Pons (tissue), 1 donor: ENCODE results near the gene A1BG.
"Not testable (repeated sequence)": the region's sequence is repeated elsewhere in the genome, so short reads cannot be mapped to it uniquely, and the experiment has no call there.

Source experiments
- DNase-seq: peaks from one replicate; pipeline ENCODE4 v3.0.0-alpha.2; 2016; ENCODE audit warnings: low spot score

Gene A1BG

DNA sequence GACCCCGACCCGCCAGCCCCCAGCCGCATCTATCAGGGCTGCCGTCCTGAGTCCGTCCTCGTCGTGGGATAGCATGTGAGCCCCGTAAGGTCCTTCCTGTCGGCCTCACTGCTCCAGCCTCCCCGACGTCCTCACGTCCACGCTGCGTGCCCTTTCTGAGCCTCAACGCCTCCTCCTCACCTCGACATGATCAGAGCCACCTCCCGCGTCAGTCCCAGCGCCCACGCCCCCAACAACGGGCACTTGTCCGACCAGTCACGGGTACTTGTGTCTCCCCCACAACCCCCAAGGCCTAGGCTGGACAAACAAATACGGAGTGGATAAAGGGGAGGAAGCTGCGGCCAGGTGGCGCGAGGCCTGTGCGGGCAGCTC, 8.6 kb upstream of the A1BG start:
- no peak for DNase-seq

DNA sequence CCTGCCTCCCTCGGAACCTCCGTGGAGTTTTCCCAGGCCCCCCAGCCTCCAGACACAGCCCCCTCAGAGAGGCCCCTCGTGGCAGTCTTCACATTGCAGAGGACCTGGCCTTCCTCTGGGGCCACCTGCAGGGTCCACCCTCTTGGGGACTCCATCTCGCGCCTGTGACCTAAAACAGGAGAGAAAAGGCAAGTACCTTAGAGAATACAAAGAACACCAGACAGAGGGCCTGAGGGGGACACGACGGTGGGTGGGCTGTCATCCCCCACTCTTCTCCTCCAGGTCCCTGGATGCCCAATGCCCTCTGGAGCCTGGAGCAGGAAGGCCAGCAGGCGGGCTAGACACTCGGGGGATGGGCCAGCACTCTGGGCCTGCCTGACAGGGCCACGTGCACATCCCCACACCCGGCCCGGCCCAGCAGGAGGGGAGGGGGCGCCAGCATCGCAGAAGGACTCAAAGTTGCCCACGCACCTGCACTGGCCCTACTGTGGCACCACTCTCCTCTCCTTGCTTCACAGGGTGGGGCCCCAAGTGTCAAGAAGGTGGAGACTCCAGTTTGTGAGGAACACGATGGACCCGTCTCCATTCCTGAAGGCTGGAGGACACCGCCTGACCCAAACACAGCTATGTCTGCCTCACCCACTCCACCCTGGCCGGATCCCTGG, 4.3 kb upstream of the A1BG start:
- DNase-seq, result no peak

DNA sequence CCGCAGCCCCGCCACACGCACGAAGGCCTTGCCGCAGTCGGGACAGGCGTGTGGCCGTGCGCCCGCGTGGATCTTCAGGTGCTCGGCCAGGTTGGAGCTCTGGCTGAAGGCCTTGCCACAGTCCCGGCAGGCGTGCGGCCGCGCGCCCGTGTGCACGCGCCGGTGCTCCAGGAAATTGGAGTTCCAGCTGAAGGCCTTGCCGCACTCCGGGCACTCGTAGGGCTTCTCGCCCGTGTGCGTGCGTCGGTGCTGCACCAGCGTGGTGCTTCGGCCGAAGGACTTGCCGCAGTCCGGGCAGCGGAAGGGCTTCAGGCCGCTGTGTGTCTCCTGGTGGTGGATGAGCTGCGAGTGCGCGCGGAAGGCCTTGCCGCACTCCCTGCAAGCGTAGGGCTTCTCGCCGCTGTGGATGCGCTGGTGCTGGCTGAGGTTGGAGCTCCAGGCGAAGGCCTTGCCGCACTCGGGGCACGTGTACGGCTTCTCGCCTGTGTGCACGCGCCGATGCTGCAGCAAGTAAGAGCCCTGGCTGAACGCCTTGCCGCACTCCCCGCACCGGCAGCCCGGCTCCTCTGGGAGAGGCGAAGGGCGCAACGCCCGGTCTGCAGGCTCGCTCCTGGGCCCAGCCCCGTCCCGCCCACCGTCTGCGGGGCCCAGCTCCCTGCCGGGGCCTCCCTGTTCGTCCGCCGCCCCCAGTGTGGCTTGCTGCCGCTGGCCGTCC, 3.6 kb upstream of the A1BG start:
- DNase-seq, result no peak

DNA sequence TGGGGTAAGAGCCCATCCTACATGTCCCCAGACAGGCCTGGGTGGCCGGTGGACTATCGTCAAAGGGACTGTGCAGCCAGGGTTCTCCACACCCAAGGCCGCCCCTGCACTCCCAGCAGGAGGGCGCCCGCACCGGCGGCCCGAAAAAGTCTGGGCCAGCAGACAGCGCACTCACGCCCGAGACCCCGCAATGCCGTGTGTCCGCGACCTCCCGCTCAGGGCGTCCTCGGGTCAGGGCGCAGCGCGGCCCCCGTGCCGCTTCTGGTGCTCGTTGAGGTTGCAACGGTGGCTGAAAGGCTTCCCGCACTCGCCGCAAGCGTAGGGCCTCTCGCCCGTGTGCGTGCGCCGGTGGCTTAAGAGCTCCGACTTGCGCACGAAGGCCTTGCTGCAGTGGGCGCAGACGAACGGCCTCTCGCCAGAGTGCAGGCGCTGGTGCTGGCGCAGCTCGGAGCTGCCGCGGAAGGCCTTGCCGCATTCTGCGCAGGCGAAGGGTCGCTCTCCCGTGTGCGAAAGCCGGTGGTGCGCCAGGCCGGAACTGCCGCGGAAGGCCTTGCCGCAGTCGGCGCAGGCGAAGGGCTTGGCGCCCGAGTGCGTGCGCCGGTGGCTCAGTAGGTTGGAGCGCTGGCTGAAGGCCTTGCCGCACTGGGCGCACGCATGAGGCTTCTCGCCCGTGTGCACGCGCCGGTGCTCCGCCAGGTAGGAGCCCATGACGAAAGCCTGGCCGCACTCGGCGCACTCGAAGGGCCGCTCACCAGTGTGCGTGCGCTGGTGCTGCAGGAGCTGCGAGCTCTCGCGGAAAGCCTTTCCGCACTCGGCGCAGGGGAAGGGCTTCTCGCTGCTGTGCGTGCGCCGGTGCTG, 2.8 kb upstream of the A1BG start:
- no peak for DNase-seq

DNA sequence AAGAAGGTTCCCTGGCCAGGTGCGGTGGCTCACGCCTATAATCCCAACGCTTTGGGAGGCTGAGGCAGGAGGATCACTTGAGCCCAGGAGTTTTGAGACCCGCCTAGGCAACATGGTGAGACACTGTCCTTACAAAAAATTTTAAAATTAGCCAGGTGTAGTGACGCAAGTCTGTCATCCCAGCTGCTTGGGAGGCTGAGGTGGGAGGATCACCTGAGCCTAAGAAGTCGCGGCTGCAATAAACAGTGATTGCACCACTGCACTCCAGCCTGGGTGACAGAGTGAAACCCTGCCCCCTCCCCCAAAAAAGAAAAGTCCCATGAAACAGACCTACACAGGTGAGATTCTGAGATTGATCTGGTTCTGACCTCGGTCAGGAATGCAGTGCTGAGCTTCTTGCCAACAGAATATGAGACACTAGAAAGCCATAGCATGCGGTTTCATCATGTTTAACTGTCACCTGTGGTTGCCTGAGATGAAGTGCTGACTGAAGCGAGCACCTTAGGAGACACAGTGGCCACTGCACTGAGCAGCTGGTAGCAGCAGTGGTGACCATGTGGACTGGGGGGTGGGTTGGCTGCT, 2.0 kb upstream of the A1BG start:
- DNase-seq, result no peak

DNA sequence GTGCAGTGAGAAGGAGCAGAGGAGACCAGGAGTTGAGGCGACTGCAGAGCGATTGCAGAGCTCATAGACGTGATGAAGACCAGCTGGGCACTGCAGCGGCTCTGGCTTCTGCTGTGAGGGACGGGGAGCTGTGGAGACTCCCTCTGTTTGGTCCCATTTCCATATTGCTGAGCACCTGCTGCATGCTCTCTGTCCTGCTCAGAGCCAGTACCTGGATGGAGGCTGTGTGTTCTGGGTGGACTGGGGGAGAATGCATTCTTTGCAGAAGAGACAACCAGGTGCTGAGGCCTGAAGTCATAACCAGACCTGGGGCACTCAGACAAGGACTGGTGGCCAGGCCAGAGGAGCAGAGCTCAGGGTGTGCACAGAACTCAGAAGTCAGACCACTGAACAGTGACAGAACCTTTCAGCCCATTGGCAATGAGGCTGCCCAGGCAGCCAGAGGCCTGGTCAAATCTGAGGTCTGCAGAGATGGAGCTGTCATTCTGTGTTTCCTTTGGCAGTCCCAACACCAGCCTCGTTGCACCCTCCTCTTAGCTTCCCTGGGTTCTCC, 1.3 kb upstream of the A1BG start:
- no peak for DNase-seq

DNA sequence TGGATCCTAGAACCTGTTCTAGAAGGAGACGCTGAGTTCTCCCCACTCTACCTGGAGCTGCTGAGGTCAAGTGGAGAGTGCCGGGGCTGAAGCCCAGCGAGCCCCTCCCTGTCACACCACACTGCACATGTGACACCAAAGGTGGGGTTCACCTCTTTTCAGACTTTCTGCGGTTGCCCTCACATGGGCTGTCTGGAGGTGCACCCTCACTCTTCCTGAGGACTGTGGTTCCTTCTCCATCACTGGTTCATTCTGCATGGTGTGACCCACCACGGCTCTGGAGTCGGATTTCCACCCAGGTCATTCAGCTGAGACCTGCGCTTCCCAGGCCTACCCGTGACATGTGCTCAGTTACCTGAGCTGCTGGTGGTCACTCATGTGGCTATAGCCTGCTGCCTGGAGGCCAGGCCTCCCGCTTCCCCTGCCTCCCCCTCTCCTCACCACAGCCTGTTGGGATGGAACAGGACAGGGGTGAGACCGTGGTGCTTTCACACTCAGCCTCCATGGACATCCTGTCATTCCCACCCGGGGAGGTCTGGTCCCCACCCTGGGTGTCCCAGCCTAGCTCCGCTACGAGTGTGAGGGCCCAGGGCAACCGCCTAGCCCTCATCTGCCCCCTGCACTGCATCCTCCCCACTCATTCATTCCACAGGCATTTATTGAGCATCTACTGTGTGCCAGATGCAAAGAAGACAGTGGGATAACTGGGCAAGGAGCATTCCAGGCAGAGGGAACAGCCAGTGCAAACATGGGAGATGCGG, 605 bp upstream of the A1BG start:
- no peak for DNase-seq

DNA sequence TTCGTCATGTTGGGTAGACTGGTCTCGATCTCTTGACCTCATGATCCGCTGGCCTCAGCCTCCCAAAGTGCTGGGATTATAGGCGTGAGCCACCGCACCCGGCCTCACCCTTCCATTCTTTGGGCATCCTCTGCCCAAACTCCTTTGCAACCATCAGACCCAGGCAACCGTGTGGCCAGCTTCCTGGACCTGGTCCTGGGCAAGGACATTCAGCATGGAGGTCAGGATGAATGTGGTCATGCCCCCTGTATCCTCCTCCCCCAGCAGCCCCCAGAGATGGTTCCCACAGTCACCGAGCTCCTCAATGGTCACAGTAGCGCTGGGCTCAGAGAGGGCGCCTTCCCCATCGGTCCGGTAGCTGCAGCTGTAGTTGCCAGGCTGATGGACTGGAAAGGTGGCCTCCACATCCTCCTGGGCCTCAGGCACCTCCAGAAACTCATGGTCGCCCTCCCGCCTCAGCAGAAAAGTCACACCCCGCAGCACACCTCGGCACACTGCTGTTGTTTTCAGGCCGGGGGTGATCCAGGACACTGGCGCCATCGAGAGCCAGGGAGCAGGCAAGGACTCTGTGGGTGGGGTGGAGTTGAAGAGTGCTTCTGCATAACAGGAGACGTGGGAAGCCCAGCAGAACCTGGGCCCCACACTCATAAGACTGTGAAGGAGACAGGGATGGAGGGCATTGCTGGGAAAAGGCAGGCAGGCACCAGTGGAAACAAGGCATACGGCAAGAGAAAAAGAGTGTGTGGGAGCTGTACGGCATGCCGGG, 1.1 kb downstream of the A1BG start:
- no peak for DNase-seq

DNA sequence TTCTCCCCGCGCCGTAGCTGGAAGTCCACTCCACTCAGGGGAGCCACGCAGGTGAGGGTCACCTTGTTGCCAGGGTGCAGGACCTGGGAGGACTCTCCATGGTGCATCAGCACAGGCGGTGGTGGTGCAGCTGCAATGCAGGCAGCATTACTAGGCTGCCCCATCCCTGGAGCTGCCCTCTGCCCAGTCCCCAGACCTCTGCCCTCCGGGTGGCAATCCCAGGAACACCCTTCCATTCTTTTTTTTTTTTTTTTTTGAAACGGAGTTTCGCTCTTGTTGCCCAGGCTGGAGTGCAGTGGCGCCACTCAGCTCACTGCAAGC, 1.8 kb downstream of the A1BG start:
- no peak for DNase-seq

DNA sequence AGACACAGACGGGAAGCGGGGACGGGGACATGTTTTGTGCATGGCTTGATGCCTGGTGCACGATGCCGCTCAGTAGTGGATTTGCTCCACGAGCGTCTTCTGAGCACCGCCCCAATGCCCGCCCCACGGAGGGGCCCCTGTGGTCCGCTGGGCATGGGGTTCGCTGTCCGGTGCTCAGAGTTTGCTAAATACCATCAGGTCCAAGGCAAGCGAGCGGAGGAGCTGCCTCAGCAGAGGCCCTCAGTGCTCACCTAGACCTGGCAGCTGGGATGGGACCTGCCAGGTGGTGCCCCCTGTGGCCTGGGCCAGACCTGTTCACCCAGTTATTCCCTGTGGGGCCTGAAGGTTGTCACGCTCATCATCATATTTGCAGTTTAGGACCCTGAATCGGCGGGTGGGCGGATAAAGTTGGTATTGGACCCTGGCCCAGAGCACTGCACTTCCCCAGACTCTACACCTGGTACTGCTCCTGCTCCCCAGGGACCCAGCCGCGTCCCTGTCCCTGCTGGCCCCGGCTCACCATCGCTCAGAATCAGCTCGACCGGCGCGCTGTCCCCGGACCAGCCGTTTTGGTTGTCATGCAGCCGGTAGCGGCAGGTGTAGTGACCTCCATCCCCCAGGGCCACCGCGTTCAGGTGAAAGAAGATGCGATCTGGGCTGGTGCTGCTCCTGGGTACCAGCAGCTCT, 2.3 kb downstream of the A1BG start:
- no peak for DNase-seq

DNA sequence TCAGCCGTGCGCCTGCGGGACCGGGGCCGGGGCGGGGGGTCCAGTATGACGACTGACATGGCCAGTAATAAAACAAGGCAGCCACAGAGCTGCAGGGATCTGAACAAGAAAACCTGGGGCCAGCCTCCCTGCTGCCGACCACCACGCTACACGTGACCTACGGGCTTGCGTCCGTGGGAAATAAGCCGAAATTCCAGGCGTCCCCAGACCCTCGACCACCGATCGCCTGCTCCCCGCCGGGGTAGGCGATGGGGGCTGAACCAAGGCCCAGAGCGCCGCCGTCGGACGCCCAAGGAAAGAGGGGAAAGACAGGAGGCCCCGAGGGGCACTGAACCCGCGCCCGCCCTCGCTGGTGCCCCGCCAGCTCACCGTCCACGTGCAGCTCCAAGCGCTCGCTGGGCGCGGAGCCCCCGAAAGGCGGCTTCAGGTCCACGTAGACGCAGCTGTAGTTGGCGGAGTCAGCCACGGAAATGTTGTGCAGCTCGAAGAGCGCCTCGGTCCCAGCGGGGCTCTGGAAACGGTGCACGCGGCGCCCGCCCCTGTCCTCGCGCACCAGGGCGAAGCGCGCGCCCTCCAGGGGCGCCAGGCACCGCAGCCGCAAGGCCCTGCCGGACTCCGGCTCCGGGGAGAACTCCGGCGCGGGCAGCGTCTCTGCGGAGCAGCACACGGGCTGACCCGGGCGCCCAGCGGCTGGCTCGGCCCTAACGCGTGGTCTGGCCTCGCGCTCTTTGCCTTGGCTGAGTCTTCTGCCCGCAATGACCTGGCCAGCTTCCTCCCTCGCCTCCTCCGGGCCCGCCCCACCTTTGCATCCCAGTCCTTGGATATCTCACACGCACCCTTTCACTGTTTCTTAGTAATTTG, 3.1 kb downstream of the A1BG start:
- DNase-seq, result no peak

DNA sequence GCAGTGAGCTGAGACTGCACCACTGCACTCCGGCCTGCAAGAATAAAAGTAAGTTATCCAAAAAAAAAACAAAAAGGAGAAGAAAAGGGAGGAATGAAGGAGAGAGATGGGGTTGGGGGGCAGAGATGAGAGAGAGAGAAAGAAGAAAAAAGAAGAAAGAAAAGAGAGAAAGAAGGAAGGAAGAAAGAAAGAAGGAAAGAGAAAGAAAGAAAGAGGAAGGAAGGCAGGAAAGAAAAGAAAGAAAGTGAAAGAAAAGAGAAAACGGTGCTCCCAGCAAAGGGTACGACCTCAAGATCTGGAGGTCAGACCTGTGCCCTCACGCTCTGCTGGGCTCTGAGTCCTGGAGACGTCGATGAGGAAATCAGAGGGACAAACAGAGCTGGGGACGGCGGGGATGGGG, 3.7 kb downstream of the A1BG start:
- no peak for DNase-seq

DNA sequence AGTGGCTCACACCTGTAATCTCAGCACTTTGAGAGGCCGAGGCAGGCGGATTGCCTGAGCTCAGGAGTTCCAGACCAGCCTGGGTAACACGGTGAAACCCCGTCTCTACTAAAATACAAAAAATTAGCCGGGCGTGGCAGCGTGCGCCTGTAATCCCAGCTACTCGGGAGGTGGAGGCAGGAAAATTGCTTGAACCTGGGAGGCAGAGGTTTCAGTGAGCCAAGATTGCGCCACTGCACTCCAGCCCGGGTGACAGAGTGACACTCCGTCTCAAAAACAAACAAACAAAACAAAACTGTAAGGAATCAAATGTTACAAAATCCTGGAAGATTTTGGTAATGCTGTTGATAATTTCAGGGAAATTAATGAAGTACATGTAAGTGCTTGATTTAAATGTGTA, 5.2 kb downstream of the A1BG start:
- DNase-seq, result not testable (repeated sequence)

DNA sequence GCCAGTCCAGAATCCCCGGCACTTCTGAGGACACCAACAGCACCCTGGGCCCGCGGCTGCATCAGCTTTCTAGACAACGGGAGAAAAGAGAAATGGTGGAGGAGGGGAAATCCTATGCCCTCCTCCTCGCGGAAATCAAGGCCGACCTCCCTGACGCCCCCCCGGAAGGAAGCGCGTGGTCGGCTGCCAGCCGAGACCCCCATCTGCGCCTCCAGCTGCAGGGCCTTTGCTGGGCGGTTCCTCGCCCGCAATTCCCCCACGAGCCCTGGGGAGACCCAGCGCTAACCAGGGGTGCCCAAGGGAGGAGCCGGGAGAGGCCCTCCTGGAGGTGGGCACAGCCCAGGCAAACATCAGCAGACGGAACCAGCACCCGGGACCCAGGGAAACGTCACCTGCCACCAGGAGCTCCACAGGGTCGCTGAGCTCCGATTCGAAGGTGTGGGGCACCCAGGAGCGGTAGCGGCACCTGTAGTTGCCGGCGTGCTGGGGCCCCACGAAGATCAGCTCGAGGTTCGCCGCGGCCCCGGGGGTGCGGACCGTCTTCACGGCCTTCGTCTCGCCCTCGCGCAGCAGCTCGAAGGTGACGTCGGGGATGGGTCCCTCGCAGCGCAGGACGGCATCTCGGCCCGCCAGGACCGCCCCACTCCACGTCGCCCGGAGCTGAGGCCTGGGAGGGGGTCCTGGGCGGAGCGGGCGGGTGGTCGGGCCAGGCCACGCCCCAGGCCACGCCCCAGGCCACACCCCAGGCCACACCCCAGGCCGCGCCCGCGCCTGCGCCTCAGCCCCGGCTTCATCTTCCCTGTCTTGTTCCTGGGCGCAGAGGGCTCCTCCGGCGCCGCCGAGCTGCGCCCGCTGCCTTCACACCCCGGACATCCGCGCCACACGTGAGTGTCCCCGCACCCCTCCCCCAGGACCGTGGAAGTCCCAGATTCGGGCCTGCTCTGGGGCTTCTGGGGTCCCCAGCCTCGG, 6.0 kb downstream of the A1BG start:
- peak; percentile 69 for DNase-seq

DNA sequence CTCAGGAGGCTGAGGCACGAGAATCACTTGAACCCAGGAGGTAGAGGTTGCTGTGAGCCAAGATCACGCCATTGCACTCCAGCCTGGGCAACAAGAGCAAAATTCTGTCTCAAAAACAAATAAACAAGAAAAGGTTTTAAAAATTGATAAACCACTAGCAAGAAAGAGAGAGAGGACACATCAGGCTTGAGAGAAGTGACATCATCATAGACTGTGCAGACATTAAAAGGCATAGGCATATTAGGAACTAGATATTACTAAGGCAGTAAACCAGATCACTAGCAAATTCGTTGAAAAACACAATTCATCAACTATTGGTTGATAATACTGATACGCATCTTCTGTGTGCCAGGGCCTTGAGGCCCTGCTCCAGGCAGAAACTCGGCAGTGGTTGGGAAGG, 7.7 kb downstream of the A1BG start:
- DNase-seq, result no peak

DNA sequence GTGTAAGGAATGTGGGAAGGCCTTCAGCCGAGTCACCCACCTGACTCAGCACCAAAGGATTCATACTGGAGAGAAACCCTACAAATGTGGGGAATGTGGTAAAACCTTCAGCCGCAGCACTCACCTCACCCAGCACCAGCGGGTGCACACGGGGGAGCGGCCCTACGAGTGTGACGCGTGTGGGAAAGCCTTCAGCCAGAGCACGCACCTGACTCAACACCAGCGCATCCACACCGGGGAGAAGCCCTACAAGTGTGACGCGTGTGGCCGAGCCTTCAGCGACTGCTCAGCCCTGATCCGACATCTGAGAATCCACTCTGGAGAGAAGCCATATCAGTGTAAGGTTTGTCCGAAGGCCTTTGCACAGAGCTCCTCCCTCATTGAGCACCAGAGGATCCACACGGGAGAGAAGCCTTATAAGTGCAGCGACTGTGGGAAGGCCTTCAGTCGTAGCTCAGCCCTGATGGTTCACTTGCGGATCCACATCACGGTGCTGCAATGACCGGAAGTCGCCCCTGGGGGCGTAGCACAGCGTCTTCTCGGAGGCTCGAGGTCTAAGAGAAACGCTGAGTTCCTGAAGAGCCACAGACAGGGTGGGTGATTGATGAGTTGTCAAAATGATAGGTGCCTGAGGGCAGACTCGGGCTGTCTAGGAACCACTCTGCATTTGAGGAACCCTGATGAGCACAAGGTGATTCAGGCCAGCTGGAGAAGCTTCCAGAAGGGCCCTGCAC, 14.3 kb downstream of the A1BG start:
- DNase-seq, result no peak

DNA sequence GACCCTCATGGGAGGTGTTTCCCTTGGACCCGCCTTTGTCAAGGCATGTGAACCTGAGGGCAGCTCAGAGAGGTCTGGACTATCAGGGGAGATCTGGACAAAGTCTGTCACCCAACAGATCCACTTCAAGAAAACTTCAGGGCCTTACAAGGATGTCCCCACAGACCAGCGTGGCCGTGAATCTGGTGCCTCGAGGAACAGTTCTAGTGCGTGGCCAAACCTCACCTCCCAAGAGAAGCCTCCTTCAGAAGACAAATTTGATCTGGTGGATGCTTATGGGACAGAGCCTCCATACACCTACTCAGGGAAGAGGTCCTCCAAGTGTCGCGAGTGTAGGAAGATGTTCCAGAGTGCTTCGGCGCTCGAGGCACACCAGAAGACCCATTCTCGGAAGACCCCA, 15.0 kb downstream of the A1BG start:
- no peak for DNase-seq

DNA sequence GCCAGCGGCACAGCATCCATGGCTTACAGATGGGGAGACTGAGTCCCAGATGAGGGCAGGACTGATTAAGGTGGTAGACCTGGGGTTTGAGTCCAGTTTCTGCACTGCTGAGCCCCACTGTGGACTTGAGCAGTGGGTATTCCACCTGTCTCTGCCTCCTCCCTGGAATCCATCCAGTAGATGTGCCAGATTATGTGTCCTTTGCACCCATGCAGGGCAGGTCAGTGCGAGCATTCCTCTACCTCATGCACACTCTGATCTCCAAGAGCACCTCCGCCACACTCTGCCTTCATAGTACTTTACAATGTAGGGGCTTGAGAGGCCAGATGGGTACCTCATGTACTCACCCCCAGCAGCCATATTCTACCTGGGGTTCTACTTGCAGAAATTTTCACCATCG, 16.5 kb downstream of the A1BG start:
- no peak for DNase-seq
